Vagina (tissue), 2 donors: ENCODE results near the gene JPH4.

Source experiments
- CTCF ChIP-seq, 3 experiments: fragments of 450-650 bp in 2 of 3; fragments of 200-600 bp in 1 of 3; sonication (generic) in 1 of 3; IDR thresholded peaks; one replicate each; pipeline ENCODE4 v1.5.1; 2017 to 2019; ENCODE audit warnings: antibody characterized with exemption in 3 of 3, mild to moderate bottlenecking in 2 of 3, moderate library complexity in 2 of 3
- POLR2A ChIP-seq, 2 donors: fragments of 450-650 bp; IDR thresholded peaks; one replicate each; pipeline ENCODE4 v1.6.1; 2017; ENCODE audit warnings: antibody characterized with exemption in 2 of 2, mild to moderate bottlenecking in 2 of 2, moderate library complexity in 2 of 2

- TF ChIP-seq CTCF (IDR thresholded peaks at IDR 0.05) (no peak), POLR2A (IDR thresholded peaks at IDR 0.05) (no peak)
Observed at GRCh38 chr14:23566778-23567185, 11.8 kb downstream of the JPH4 start.
